Heart left ventricle (tissue), 16 donors: Measurements from ENCODE around the gene VILL. TPM values are rescaled to one million over a fixed set of nuclear protein-coding genes. Genes with fewer than 3 reads are reported as not detected.

Experiments used
- ATAC-seq, 4 donors: fragments of 200-7000 bp; cut with Tn5 transposase; one replicate each; pipeline ENCODE4 v1.9.1; 2020 to 2022; ENCODE audit warnings: moderate library complexity in 4 of 4, mild to moderate bottlenecking in 3 of 4, moderate number of reproducible peaks in 1 of 4
- DNase-seq, 5 donors: peaks; one replicate each; pipeline ENCODE4 v3.0.0-alpha.2; 2020
- H3K27ac ChIP-seq, 12 donors: fragments of 200-600 bp; sonication (generic) in 4 of 12; one replicate each; pipeline versions ENCODE4 v1.5.0 to v1.8.0; 2016 to 2022; ENCODE audit warnings: mild to moderate bottlenecking in 2 of 12
- H3K27me3 ChIP-seq, 9 donors: fragments of 200-600 bp; sonication (generic) in 2 of 9; one replicate each; pipeline versions ENCODE4 v1.5.1 to v1.8.0; 2016 to 2022; ENCODE audit warnings: mild to moderate bottlenecking in 3 of 9
- H3K36me3 ChIP-seq, 9 donors: fragments of 200-600 bp; sonication (generic) in 2 of 9; one replicate each; pipeline versions ENCODE4 v1.5.0 to v1.8.0; 2018 to 2022; ENCODE audit warnings: mild to moderate bottlenecking in 2 of 9
- H3K4me1 ChIP-seq, 12 donors: fragments of 200-600 bp; sonication (generic) in 4 of 12; one replicate each; pipeline versions ENCODE4 v1.5.0 to v1.8.0; 2016 to 2022; ENCODE audit warnings: mild to moderate bottlenecking in 3 of 12
- H3K4me3 ChIP-seq, 12 donors: fragments of 200-600 bp; sonication (generic) in 4 of 12; one replicate each; pipeline versions ENCODE4 v1.5.0 to v1.8.0; 2017 to 2022; ENCODE audit warnings: mild to moderate bottlenecking in 9 of 12, moderate library complexity in 4 of 12
- H3K9me3 ChIP-seq, 12 donors: fragments of 200-600 bp; sonication (generic) in 4 of 12; one replicate each; pipeline versions ENCODE4 v1.5.0 to v1.8.0; 2016 to 2022; ENCODE audit warnings: mild to moderate bottlenecking in 1 of 12
- CTCF ChIP-seq, 12 donors: fragments of 200-600 bp; sonication (generic) in 4 of 12; IDR thresholded peaks; one replicate each; pipeline versions ENCODE4 v1.5.0 to v1.8.0; 2018 to 2022; ENCODE audit warnings: antibody characterized with exemption in 12 of 12, mild to moderate bottlenecking in 5 of 12
- POLR2A ChIP-seq, 2 donors: fragments of 450-650 bp; IDR thresholded peaks; one replicate each; pipeline ENCODE4 v1.6.1; 2017; ENCODE audit warnings: antibody characterized with exemption in 2 of 2, mild to moderate bottlenecking in 2 of 2, moderate library complexity in 2 of 2
- WGBS, 4 donors: extraction: QIAGEN DNeasy Blood & Tissue Kit in 2 of 4; methylation state at CpG; one replicate each; pipeline versions ENCODE4 v1.1.5 to v1.1.7; 2013 to 2018; 5-methylcytosine and 5-hydroxymethylcytosine counted together
- intact Hi-C, 10 donors: fragments of 100-400 bp; cut with DNase I; formaldehyde crosslinking; loops; one replicate each; pipeline versions ENCODE4 v1.11.1 to v1.14.2; 2022
- polyA plus RNA-seq, 2 donors: library from polyadenylated mRNA; stranded (reverse); fragments of 200-250 nt; gene quantifications; one replicate each; pipeline ENCODE4 v1.2.3, GENCODE V29; 2013
- total RNA-seq, 9 donors: library from RNA; depleted of rRNA in 2 of 9; stranded (reverse); fragments of >200 nt in 2 of 9; fragmentation: NEBNext Ultra II Directional in 3 of 9; extraction: Animal tissue kit (Norgen Biotek cat#: 25700) in 3 of 9; gene quantifications; one replicate each; pipeline versions ENCODE4 v1.1.0 to v1.2.4, GENCODE V29; 2016 to 2023
- donor health status: ischemic (EF 13 %, LVEDD 7.1; RV severe dilation, severe dysfunction).
- donor health status: healthy with polysubstance abuse.
- donor health status: DM: no; HTN: yes; CAD: no.
- donor health status: DM: no; HTN: no; CAD: no.
- donor health status: ischemic (EF 25% LVEDD 6.9; RV normal size, moderate dysfunction).
- donor health status: ischemic (EF 25% LVEDD 5.7; RV mildly dilated, moderate dysfunction).
- donor health status: healthy.
- donor health status: DM: yes; HTN: yes; CAD: no.
- donor health status: ischemic (EF 35%, LVEDD 5.7; RV mildly dilated, moderate dysfunction).
- donor health status: nonischemic (EF 11% LVEDD 7.7; RV severe dilation, severe dysfunction).
- donor health status: DM: yes; HTN: yes; CAD: no.
- donor health status: PGD.
- donor health status: ischemic (EF 29% LVEDD 5.4; RV normal size, mild dysfunction).
- donor health status: nonischemic (EF 23%, LVEDD 6.1; RV moderate dilation, normal function).

Gene VILL
- total and polyA plus RNA-seq, 11 donors = 1.1 to 6.3 (median 2.7) TPM

DNA sequence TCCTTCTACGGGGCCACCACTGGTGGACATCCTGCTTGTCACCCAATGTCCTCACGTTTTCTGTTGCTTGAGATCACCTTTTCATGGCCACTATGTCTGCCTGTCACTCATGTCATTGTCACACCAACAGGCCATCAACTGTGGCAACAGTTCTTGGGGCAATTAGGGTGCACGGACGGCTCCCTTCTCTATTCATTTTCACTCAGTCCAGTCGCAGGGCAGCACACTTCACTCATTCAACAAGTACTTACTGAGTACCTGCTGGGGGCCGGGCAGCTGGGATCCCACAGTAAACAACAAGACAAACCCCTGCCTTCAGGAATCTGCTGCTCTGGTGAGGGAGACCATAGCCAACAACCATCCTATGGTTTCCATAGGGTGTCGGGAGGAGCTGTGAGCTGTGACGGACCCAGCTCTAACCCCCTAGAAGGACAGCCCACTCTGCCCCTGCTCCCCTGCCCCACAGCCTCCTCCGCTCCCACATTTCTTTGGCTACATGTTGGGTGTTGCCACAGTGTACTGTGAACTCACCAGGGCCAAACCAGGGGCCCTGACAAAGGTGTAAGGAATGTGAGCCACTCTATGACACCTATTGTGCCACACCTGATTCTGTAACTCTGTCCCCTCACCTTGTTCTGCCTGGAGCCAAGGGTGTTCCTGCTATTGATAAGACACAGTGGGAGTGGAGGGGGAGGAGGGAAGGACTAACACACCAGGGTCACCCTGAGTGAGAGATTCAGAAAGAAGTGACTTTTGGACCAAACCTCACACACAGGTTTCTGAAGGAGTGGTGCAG lies 1.9 kb downstream of the VILL start:
- WGBS, 4 donors = 85 to 88% (median 87%) methylated on average over 9 of the region's 9 CpGs
- intact Hi-C loops = no loop called here
- TF ChIP-seq CTCF (IDR thresholded peaks at IDR 0.05) (no peak), POLR2A (IDR thresholded peaks at IDR 0.05) (no peak)
- DNase-seq = peak in 1 of 5 donors; percentile 4
- Histone ChIP-seq H3K27me3 (no peaks in the 10 kb centered on the region), H3K4me3 (no peak overlapping the region), H3K36me3 (no peaks in the 10 kb centered on the region), H3K27ac (no peak overlapping the region), H3K9me3 (no peaks in the 10 kb centered on the region), H3K4me1 (peaks cover 0 to 32% (median 11%) of the 10 kb centered on the region in 12 donors)
- no peak for ATAC-seq

GRCh38 chr3:37993067-37993455 lies 2.5 kb downstream of the VILL start:
- TF ChIP-seq CTCF (IDR thresholded peaks at IDR 0.05) = no peak
- no peaks in the 10 kb centered on the region for H3K9me3 ChIP-seq
- intact Hi-C loops = no loop called here
- H3K4me3 ChIP-seq = no peak overlapping the region
- peak overlapping the region in 2 of 12 donors; percentile 83 to 94 for H3K27ac ChIP-seq
- no peak for DNase-seq
- ATAC-seq = no peak
- WGBS, 4 donors = 88 to 92% (median 91%) methylated on average over 8 of the region's 8 CpGs
- peaks cover 0 to 38% (median 13%) of the 10 kb centered on the region in 12 donors for H3K4me1 ChIP-seq
- no peaks in the 10 kb centered on the region for H3K27me3 ChIP-seq
- no peaks in the 10 kb centered on the region for H3K36me3 ChIP-seq

DNA sequence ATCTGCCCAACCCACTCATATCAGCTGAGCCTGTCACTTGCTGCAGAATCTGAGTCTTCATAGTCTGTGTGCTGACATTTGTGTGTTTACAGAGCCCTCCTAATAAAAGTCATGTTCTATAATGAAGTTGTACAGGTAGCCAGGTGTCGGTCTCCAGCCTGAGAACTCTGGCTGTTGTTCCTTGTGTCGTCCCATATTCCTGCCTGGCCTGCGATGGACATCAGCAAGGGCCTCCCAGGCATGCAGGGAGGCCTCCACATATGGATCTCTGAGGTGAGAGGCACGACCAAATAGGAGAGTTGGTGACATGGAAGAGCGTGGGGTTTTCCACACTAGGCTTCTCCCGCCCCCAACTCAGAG lies 2.9 kb downstream of the VILL start:
- no peak for ATAC-seq
- WGBS, 4 donors = 64 to 73% (median 69%) methylated on average over 6 of the region's 6 CpGs
- no peak for DNase-seq
- no peaks in the 10 kb centered on the region for H3K9me3 ChIP-seq
- intact Hi-C loops = no loop called here
- H3K4me1 ChIP-seq = peaks cover 0 to 41% (median 17%) of the 10 kb centered on the region in 12 donors
- H3K27me3 ChIP-seq = no peaks in the 10 kb centered on the region
- no peaks in the 10 kb centered on the region for H3K36me3 ChIP-seq
- peak overlapping the region in 10 of 12 donors; percentile 56 to 69 (median 67) for H3K4me3 ChIP-seq
- TF ChIP-seq CTCF (IDR thresholded peaks at IDR 0.05) = peak in 1 of 12 donors; percentile 1
- no peak for TF ChIP-seq POLR2A (IDR thresholded peaks at IDR 0.05)
- H3K27ac ChIP-seq = peak overlapping the region; percentile 44 to 94 (median 81)

DNA sequence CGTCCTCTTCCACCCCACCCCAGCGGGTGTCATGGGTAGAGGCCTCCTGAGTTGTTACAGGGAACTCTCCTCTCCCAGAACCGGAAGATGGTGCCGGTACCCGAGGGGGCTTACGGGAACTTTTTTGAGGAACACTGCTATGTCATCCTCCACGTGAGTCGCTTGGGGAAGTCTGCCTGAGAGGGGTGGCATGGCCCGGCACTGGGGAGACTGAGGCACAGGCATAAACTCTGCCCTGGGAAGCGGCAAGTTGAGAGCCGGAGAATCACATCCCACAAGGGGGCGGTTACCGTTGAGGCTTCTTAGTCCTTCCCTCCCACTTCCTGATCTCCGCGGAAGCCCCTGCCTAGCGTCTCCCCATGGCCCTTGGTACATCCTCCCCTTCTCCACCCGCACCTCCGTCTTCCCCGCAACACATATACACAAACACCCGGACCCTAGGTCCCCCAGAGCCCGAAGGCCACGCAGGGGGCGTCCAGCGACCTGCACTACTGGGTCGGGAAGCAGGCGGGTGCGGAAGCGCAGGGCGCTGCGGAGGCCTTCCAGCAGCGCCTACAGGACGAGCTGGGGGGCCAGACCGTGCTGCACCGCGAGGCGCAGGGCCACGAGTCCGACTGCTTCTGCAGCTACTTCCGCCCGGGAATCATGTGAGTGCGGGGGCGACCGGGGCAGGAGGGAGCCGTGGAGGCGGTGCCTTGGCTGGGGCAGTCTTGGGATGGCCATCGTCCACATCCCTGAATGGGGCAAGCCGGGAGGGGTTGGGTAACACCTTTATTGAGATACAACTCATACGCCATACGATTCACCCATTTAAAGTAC lies 3.4 kb downstream of the VILL start:
- TF ChIP-seq POLR2A (IDR thresholded peaks at IDR 0.05) = peak in 1 of 2 donors; percentile 45
- peak in 5 of 12 donors; percentile 5 to 30 (median 23) for TF ChIP-seq CTCF (IDR thresholded peaks at IDR 0.05)

More for the DNA sequence above, 3.4 kb downstream of the VILL start:
- DNase-seq (peak; percentile 82 to 91 (median 87)), ATAC-seq (peak; percentile 17 to 71 (median 62))
- no peaks in the 10 kb centered on the region for H3K27me3 ChIP-seq
- H3K9me3 ChIP-seq = no peaks in the 10 kb centered on the region
- peak overlapping the region; percentile 29 to 69 (median 65) for H3K4me3 ChIP-seq
- H3K4me1 ChIP-seq = peaks cover 0 to 45% (median 20%) of the 10 kb centered on the region in 12 donors
- intact Hi-C loops = loop anchor here in 1 of 10 donors (2.0 kb wide), 1 partner anchor 139 kb away; no protein-coding TSS in a partner anchor
- no peaks in the 10 kb centered on the region for H3K36me3 ChIP-seq
- H3K27ac ChIP-seq = peak overlapping the region; percentile 44 to 94 (median 81)
- 11 to 20% (median 15%) methylated on average over 37 to 49 of the region's 49 CpGs for WGBS, 4 donors
